Cortex of kidney (tissue), 1 donor: ENCODE results near the gene EIF4E1B.

Experiments used
- DNase-seq: peaks from one replicate; lab custom pipeline; 2025; lab: John Stamatoyannopoulos, UW

EIF4E1B gene

GRCh38 chr5:176606032-176606431, 24.4 kb upstream of the EIF4E1B start:
- DNase-seq, result no peak

GRCh38 chr5:176606875-176607274, 23.6 kb upstream of the EIF4E1B start:
- no peak for DNase-seq

- DNase-seq, result no peak
Measured at GRCh38 chr5:176608142-176608705, 22.3 kb upstream of the EIF4E1B start.

- no peak for DNase-seq
Measured at GRCh38 chr5:176608937-176609723, 21.3 kb upstream of the EIF4E1B start.

- no peak for DNase-seq
Measured at GRCh38 chr5:176609724-176610434, 20.6 kb upstream of the EIF4E1B start, which contains the start of gene GPRIN1. GPRIN1 (minus strand) TSS chr5:176610156; CDS start chr5:176599834, 10,322 bp downstream.

GRCh38 chr5:176610435-176610773, 20.1 kb upstream of the EIF4E1B start:
- DNase-seq, result no peak

- no peak for DNase-seq
Measured at GRCh38 chr5:176611435-176611834, 19.0 kb upstream of the EIF4E1B start.

GRCh38 chr5:176612008-176612407, 18.5 kb upstream of the EIF4E1B start:
- no peak for DNase-seq

- DNase-seq, result no peak
Measured at GRCh38 chr5:176612855-176613254, 17.6 kb upstream of the EIF4E1B start.

- DNase-seq, result no peak
Measured at GRCh38 chr5:176614805-176615478, 15.5 kb upstream of the EIF4E1B start.

GRCh38 chr5:176616511-176616910, 14.0 kb upstream of the EIF4E1B start:
- no peak for DNase-seq

GRCh38 chr5:176618783-176619182, 11.7 kb upstream of the EIF4E1B start:
- DNase-seq, result no peak

GRCh38 chr5:176619203-176619568, 11.3 kb upstream of the EIF4E1B start:
- no peak for DNase-seq

- no peak for DNase-seq
Measured at GRCh38 chr5:176619569-176620332, 10.7 kb upstream of the EIF4E1B start.

- no peak for DNase-seq
Measured at GRCh38 chr5:176620333-176620981, 10.0 kb upstream of the EIF4E1B start.

GRCh38 chr5:176621661-176622079, 8.8 kb upstream of the EIF4E1B start:
- no peak for DNase-seq

- DNase-seq, result no peak
Measured at GRCh38 chr5:176624142-176624541, 6.3 kb upstream of the EIF4E1B start.

- DNase-seq, result no peak
Measured at GRCh38 chr5:176624938-176625337, 5.5 kb upstream of the EIF4E1B start.

GRCh38 chr5:176625512-176625911, 5.0 kb upstream of the EIF4E1B start:
- DNase-seq, result no peak

GRCh38 chr5:176625966-176626875, 4.3 kb upstream of the EIF4E1B start:
- no peak for DNase-seq
